GM12878 (cell line): ENCODE data around the gene CZIB. TPM values are rescaled to one million over a fixed set of nuclear protein-coding genes. Genes with fewer than 3 reads are reported as not detected.

Source experiments
- ATAC-seq: fragments of 200-7000 bp; cut with Tn5 transposase; 3 replicates; pipeline ENCODE4 v1.9.1; 2020; ENCODE audit warnings: mild to moderate bottlenecking, moderate library complexity
- BruUV-seq: library from RNA; stranded (reverse); fragments of 400-500 nt; replicated peaks from 2 replicates; lab custom pipeline; 2021; lab: Mats Ljungman, UMichigan
- CTCF ChIA-PET: fragments of 300-600 bp; sonication (Branson Sonifier 250); formaldehyde crosslinking; extraction: SDS; loops from one replicate; lab custom pipeline; 2021; ENCODE audit warnings: inconsistent platforms; lab: Yijun Ruan, JAX
- POLR2A ChIA-PET: fragments of 350-600 bp; formaldehyde crosslinking; extraction: SDS; loops from one replicate; lab custom pipeline; 2021; ENCODE audit warnings: inconsistent platforms; lab: Charles Lee
- RAD21 ChIA-PET: fragments of 300-600 bp; sonication (Branson Sonifier 250); formaldehyde crosslinking; loops from one replicate; lab custom pipeline; 2023; ENCODE audit warnings: antibody characterized with exemption; ENCODE audit not compliant: unreplicated experiment; lab: Charles Lee
- SMC1A ChIA-PET: fragments of 300-600 bp; sonication (Branson Sonifier 250); formaldehyde crosslinking; loops from one replicate; lab custom pipeline; 2023; ENCODE audit not compliant: unreplicated experiment, uncharacterized antibody; lab: Charles Lee
- DNase-seq: peaks from one replicate; pipeline ENCODE4 v3.0.0-alpha.2; 2011; ENCODE audit warnings: low read depth, low spot score
- FAIRE-seq: peaks from 3 replicates; lab custom pipeline; 2011; peaks lifted over from hg19 to GRCh38; lab: Jason Lieb, UNC
- H2AFZ ChIP-seq: 2 replicates; pipeline ENCODE4 v1.6.0; 2011; ENCODE audit warnings: low read depth, low read length, control low read depth; ENCODE audit not compliant: control insufficient read depth
- H3K27ac ChIP-seq: 2 replicates; pipeline ENCODE4 v1.5.1; 2011; ENCODE audit warnings: control low read depth; ENCODE audit not compliant: control insufficient read depth, insufficient read depth
- H3K27me3 ChIP-seq, 2 experiments: replicated peaks in 1 of 2; 2 replicates each; pipeline versions ENCODE4 v1.6.0 to v1.6.1; 2011; ENCODE audit warnings: low read length in 1 of 2; ENCODE audit not compliant: control insufficient read depth in 2 of 2, insufficient read depth in 2 of 2
- H3K36me3 ChIP-seq, 2 experiments: 2 replicates each; pipeline ENCODE4 v1.5.1; 2011; ENCODE audit warnings: low read length in 1 of 2; ENCODE audit not compliant: control insufficient read depth in 2 of 2, insufficient read depth in 2 of 2
- H3K4me1 ChIP-seq: 2 replicates; pipeline ENCODE4 v1.6.1; 2011; ENCODE audit warnings: mild to moderate bottlenecking, low read length, moderate library complexity, mixed read lengths; ENCODE audit not compliant: control insufficient read depth, insufficient read depth
- H3K4me2 ChIP-seq: 2 replicates; pipeline ENCODE4 v1.6.0; 2011; ENCODE audit warnings: control low read depth; ENCODE audit not compliant: control insufficient read depth, insufficient read depth
- H3K4me3 ChIP-seq: fragments of 200-600 bp; sonication (generic); 2 replicates; pipeline ENCODE4 v1.5.1; 2016
- H3K79me2 ChIP-seq: 2 replicates; pipeline ENCODE4 v1.6.0; 2011; ENCODE audit warnings: low read length; ENCODE audit not compliant: control insufficient read depth, insufficient read depth
- H3K9ac ChIP-seq: 2 replicates; pipeline ENCODE4 v1.8.0; 2011; ENCODE audit warnings: low read length, control low read depth, mixed read lengths; ENCODE audit not compliant: control insufficient read depth, insufficient read depth
- H3K9me3 ChIP-seq: replicated peaks from 3 replicates; pipeline ENCODE4 v1.5.1; 2011; ENCODE audit warnings: mild to moderate bottlenecking, low read length; ENCODE audit not compliant: control insufficient read depth, insufficient read depth
- H4K20me1 ChIP-seq: 2 replicates; pipeline ENCODE4 v1.6.0; 2011; ENCODE audit not compliant: control insufficient read depth, insufficient read depth
- BHLHE40 ChIP-seq, 2 experiments: fragments of 450-650 bp in 1 of 2; IDR thresholded peaks; 2 replicates each; pipeline ENCODE4 v1.6.1; 2011 to 2017; ENCODE audit warnings: low read depth in 2 of 2, borderline replicate concordance in 1 of 2, improper control_type of control experiment in 1 of 2, low read length in 1 of 2, mild to moderate bottlenecking in 1 of 2
- GABPA ChIP-seq: IDR thresholded peaks from 2 replicates; pipeline ENCODE4 v1.6.1; 2014; ENCODE audit warnings: antibody characterized with exemption, low read depth, mild to moderate bottlenecking, inconsistent platforms
- HDAC2 ChIP-seq: fragments of 200-600 bp; sonication (generic); IDR thresholded peaks from 2 replicates; pipeline ENCODE4 v1.6.1; 2017
- HSF1 ChIP-seq: fragments of 150-350 bp; IDR thresholded peaks from 2 replicates; pipeline ENCODE4 v1.6.1; 2014; ENCODE audit warnings: mild to moderate bottlenecking, low read depth, low read length
- JUNB ChIP-seq: IDR thresholded peaks from 2 replicates; pipeline ENCODE4 v1.6.1; 2016; ENCODE audit warnings: antibody characterized with exemption, mild to moderate bottlenecking
- PBX3 ChIP-seq: IDR thresholded peaks from 2 replicates; pipeline ENCODE4 v1.6.1; 2011; ENCODE audit warnings: mild to moderate bottlenecking, low read depth, low read length, moderate library complexity; ENCODE audit not compliant: insufficient replicate concordance
- RELA ChIP-seq: fragments of 450-650 bp; IDR thresholded peaks from 2 replicates; pipeline ENCODE4 v1.8.0; 2014; ENCODE audit warnings: borderline replicate concordance; ENCODE audit not compliant: partially characterized antibody
- SIX5 ChIP-seq: IDR thresholded peaks from 2 replicates; pipeline ENCODE4 v1.6.1; 2011; ENCODE audit warnings: mild to moderate bottlenecking, low read depth, low read length, moderate library complexity; ENCODE audit not compliant: severe bottlenecking
- SUPT20H ChIP-seq: IDR thresholded peaks from 2 replicates; pipeline ENCODE4 v1.6.1; 2011; ENCODE audit warnings: low read depth, mild to moderate bottlenecking, low read length, moderate library complexity, borderline replicate concordance; ENCODE audit not compliant: control insufficient read depth
- TCF12 ChIP-seq: IDR thresholded peaks from 2 replicates; pipeline ENCODE4 v1.6.1; 2011; ENCODE audit warnings: low read depth, mild to moderate bottlenecking, low read length
- TCF7 ChIP-seq: IDR thresholded peaks from 2 replicates; pipeline ENCODE4 v1.6.1; 2014; ENCODE audit warnings: antibody characterized with exemption, borderline replicate concordance
- YY1 ChIP-seq: IDR thresholded peaks from 2 replicates; pipeline ENCODE4 v1.6.1; 2011; ENCODE audit warnings: low read depth, mild to moderate bottlenecking, low read length
- ZBTB11 ChIP-seq: fragments of 450-650 bp; formaldehyde crosslinking; IDR thresholded peaks from 2 replicates; pipeline ENCODE4 v1.5.0; 2022; ENCODE audit warnings: mild to moderate bottlenecking, missing genetic modification characterization
- ZNF24 ChIP-seq: fragments of 450-650 bp; IDR thresholded peaks from 2 replicates; pipeline ENCODE4 v1.6.1; 2017; ENCODE audit warnings: antibody characterized with exemption, mild to moderate bottlenecking
- WGBS: methylation state at CpG from one replicate; pipeline ENCODE4 v1.1.6; 2016; ENCODE audit warnings: low lambda C conversion rate; ENCODE audit not compliant: insufficient replicate concordance, insufficient coverage; ENCODE audit errors: missing lambda C conversion rate; 5-methylcytosine and 5-hydroxymethylcytosine counted together
- in situ Hi-C: fragments of 300-500 bp; cut with MboI; formaldehyde crosslinking; loops from 9 replicates; pipeline ENCODE4 v1.14.3; 2018; ENCODE audit warnings: mixed read lengths
- intact Hi-C: fragments of 100-400 bp; cut with micrococcal nuclease; formaldehyde crosslinking; loops from one replicate; pipeline ENCODE4 v1.14.2; 2022; ENCODE audit not compliant: unreplicated experiment
- polyA plus RNA-seq, 11 experiments: library from polyadenylated mRNA; depleted of rRNA in 4 of 11; unstranded in 6 of 11; stranded (reverse) in 5 of 11; fragments of >200 nt; fragmentation: Nextera tagmentation in 4 of 11; fragmentation: Illumina TruSeq in 1 of 11; extraction: Ambion mirVana in 4 of 11; extraction: Trizol in 1 of 11; gene quantifications; 1 replicate in 1 of 11; 2 replicates in 10 of 11; pipeline versions ENCODE4 v1.2.1 to v1.2.3, GENCODE V29; 2011 to 2016; ENCODE audit warnings: inconsistent platforms in 2 of 11, missing spikeins in 2 of 11, low read depth in 1 of 11
- total RNA-seq, 4 experiments: library from RNA; depleted of rRNA in 3 of 4; stranded (reverse); fragments of >200 nt in 3 of 4; fragmentation: Illumina TruSeq in 1 of 4; extraction: Trizol in 1 of 4; gene quantifications; 2 replicates each; pipeline versions ENCODE4 v1.2.1 to v1.2.3, GENCODE V29; 2013 to 2021

CZIB gene
- total and polyA plus RNA-seq, 10 of the 15 experiments (the other 5 are each of a cell fraction or from before 2014, with no cell fraction given): 36.1 to 68.3 (median 50.4) TPM

- no peaks in the 10 kb centered on the region; a peak in 1 of 4 replicates for H3K27me3 ChIP-seq
- no peak overlapping the region for H3K4me3 ChIP-seq
- no peaks in the 10 kb centered on the region for H3K36me3 ChIP-seq
- SMC1A ChIA-PET: interaction anchor here (1.0 to 2.0 kb wide), 4 partner anchors 7 to 12 kb away, joined by 3 to 5 read pairs (median 4); no protein-coding TSS in a partner anchor
- in situ Hi-C loops (loop anchor here (25.0 kb wide), 1 partner anchor 270 kb away; the partner anchor contains the start of gene ECHDC2), intact Hi-C loops (loop anchor here (1.0 kb wide), 2 partner anchors 277 to 481 kb away; no protein-coding TSS in a partner anchor)
- RAD21 ChIA-PET: interaction anchor here (0.6 to 1.4 kb wide), 4 partner anchors 9 to 130 kb away, joined by 3 read pairs; no protein-coding TSS in a partner anchor
- DNase-seq: no peak
- H3K79me2 ChIP-seq: no peaks in the 10 kb centered on the region
- FAIRE-seq: no peak
- no peak overlapping the region for H3K4me2 ChIP-seq
- H3K4me1 ChIP-seq: no peaks in the 10 kb centered on the region
- CTCF ChIA-PET: interaction anchor here (0.7 to 4.2 kb wide), 18 partner anchors 8 to 486 kb away, joined by 3 to 32 read pairs (median 4); partner anchors contain the start of gene MAGOH
- H3K9me3 ChIP-seq: no peaks in the 10 kb centered on the region; the same call in 2 of the 3 replicates
- no peak for TF ChIP-seq SUPT20H
- no peak for TF ChIP-seq RELA
- no peak for TF ChIP-seq ZBTB11 (CRISPR knock-in tag)
- TF ChIP-seq GABPA: no peak
- no peak for TF ChIP-seq ZNF24
- no peak for TF ChIP-seq TCF7
- no peak for TF ChIP-seq HSF1
- TF ChIP-seq TCF12: no peak
- no peak for TF ChIP-seq JUNB
- no peak for TF ChIP-seq YY1
- no peak for TF ChIP-seq BHLHE40 (IDR thresholded peaks at IDR 0.05; ENCODE audit: borderline replicate concordance in 1 of 2, low read depth in 2 of 2, low read length in 1 of 2)
- TF ChIP-seq HDAC2: no peak
- no peak for TF ChIP-seq SIX5
- TF ChIP-seq PBX3: no peak
- no peaks in the 10 kb centered on the region for H4K20me1 ChIP-seq
- BruUV-seq: no TSS peak
- no peak for ATAC-seq
- H3K9ac ChIP-seq: no peak overlapping the region
- H3K27ac ChIP-seq: no peak overlapping the region
- POLR2A ChIA-PET: no interaction called here
- H2AFZ ChIP-seq: no peak overlapping the region
- WGBS: 12% methylated on average over 3 of the region's 3 CpGs
Measured at GRCh38 chr1:53182716-53183094, 37.7 kb downstream of the CZIB start.
